Metanephros (tissue), 1 donor: ENCODE data around the gene ZNF81. TPM values are rescaled to one million over a fixed set of nuclear protein-coding genes. Genes with fewer than 3 reads are reported as not detected.

Experiments
- total RNA-seq: library from RNA; depleted of rRNA; stranded (reverse); fragments of >200 nt; gene quantifications from one replicate; pipeline ENCODE4 v1.2.3, GENCODE V29; 2014

The ZNF81 gene
- 8.6 TPM for total RNA-seq

DNA sequence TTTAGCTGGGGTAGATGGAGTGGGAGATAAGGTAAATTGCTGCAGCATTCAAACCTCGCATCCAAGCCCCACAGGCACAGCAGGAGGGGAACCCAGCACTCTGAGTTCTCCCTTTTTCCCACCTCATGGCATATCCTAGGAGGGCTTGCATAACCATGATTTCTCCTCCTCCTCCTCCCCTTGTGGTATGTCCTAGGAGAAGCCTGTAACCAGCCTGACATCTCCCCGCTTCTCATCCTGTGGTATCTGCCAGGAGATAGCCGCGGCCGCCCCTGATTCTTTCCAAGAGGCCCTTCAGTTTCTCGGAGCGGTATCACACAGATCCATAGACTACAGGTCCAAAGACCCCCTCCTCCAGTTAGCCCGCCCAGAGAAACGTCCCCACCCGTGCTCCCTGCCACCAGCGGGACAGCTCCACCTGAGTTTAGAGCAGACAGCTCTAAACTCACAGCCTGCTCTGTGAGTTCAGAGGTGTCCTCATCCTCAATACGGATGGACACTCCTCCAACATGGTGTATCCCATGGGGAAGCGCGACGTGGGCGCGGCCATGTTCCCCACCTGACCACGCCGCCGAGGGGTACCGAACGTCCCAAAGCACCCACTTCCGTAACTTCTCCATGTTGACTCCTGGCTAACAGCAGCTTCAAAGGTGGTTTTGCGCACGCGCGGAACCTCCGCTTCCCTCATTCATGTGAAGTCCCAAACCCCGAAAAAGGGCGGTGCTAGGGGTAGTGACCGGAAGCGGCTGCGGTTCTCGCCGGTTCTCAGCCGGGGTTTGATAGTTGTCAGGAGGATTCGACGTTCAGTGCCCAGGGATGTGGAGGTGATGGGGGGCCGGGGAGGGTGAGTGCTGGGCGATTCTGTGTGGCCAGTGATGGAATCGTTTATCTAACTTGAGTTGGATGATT is at the start of gene ZNF81:
TSS of gene ZNF81 (plus strand) at position 739 of the 909 bp plus-strand sequence. CDS start 9,366 bp downstream, outside the sequence.

Other genes with a start within 250 kb of the ZNF81 start
- 0.64 TPM for gene SYN1, start 217.0 kb upstream of the ZNF81 start, total RNA-seq
- gene CFP, start 207.0 kb upstream of the ZNF81 start, total RNA-seq = 6.4 TPM
- gene ELK1, start 186.3 kb upstream of the ZNF81 start, total RNA-seq = 18.6 TPM
- gene UXT, start 177.7 kb upstream of the ZNF81 start, total RNA-seq = 72.4 TPM
- 6.5 TPM for gene ZNF182, start 167.1 kb downstream of the ZNF81 start, total RNA-seq
- not detected for gene SPACA5, start 170.1 kb downstream of the ZNF81 start, total RNA-seq
- gene ZNF630, start 234.7 kb downstream of the ZNF81 start, total RNA-seq = 3.4 TPM